ENCODE measurements around the gene COL20A1. TPM values are rescaled to one million over a fixed set of nuclear protein-coding genes. Genes with fewer than 3 reads are reported as not detected.

Gene COL20A1
- total RNA-seq, 2 donors from 2014 or later: not detected

DNA sequence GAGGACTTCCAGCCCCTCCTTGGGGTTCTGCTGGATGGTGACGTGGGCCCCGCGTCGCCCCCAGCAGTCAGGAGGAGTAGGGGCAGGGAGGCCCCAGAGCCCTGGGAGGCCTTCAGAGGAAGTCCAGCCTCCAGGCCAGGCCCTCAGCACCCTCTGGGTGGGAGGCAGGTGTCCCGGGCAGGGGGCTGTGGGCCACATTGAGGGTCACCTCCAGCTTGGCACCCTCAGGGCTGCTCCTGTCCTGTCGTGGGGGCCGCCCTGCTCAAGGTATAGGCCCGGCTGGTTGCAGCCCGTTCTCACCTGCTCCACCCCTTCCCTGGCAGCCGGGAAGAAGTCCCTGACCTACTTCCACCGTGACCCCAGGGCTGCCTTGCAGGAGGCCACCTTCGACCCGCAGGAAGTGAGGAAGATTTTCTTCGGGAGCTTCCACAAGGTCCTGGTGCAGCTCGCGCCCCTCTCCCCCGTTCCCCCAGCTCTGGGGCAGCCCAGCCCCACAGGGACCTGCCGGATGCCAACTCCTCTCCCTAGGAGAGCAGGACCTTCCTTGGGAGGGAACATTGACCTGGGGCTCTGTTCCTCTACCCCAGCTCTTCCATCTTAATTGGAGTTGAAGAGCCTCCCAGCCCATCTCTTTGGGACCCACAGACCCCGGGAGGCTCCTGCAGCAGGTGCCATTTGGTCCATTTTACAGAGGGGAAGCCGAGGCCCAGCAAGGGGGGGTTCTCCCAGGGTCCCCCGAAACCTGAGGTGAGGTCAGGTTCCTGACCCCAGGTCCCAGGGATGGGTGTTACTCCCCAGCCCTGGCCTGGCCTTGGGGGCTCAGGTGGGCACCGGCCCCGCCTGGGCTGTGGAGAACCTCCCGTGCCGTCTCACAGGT lies 26.4 kb downstream of the COL20A1 start:
- ATAC-seq (no peak), DNase-seq (peak in 1 of 4 donors; percentile 7)
- WGBS, 2 donors: 50 to 58% methylated on average over 9 to 24 of the region's 25 CpGs
- H3K27me3 ChIP-seq: no peaks in the 10 kb centered on the region
- no peaks in the 10 kb centered on the region for H3K9me3 ChIP-seq
- H3K4me3 ChIP-seq: no peak overlapping the region
- intact Hi-C loops (cut with DNase I): no loop called here
- no peak for TF ChIP-seq POLR2A (IDR thresholded peaks at IDR 0.05)
- H3K36me3 ChIP-seq (replicated peaks in 1 of 2; ENCODE audit: insufficient read depth in 1 of 2, low read depth in 2 of 2): no peaks in the 10 kb centered on the region
- no peak overlapping the region for H3K27ac ChIP-seq
- H3K4me1 ChIP-seq: no peaks in the 10 kb centered on the region

DNA sequence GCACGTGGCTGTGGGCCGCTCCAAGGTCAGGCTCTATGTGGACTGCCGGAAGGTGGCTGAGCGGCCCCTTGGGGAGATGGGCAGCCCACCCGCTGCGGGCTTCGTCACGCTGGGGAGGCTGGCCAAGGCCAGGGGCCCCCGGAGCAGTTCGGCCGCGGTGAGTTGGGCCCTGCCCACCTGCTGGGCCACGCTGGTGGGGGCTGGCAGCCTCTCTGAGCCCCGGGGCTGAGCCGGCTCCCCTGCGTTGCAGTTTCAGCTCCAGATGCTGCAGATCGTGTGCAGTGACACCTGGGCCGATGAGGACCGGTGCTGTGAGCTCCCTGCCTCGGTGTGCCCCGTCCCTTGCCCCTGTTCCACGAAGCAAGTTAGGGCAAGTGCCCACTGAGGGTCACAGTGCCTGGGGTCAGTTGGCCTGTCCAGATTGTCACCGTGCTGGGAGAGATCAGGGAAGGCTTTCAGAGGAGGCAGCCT lies 27.1 kb downstream of the COL20A1 start:
- WGBS, 2 donors: 66 to 68% methylated on average over 10 to 16 of the region's 23 CpGs
- H3K4me1 ChIP-seq: no peaks in the 10 kb centered on the region
- no peak overlapping the region for H3K4me3 ChIP-seq
- H3K27me3 ChIP-seq: no peaks in the 10 kb centered on the region
- no peaks in the 10 kb centered on the region for H3K9me3 ChIP-seq
- H3K36me3 ChIP-seq (replicated peaks in 1 of 2; ENCODE audit: insufficient read depth in 1 of 2, low read depth in 2 of 2): no peaks in the 10 kb centered on the region
- no peak for TF ChIP-seq POLR2A (IDR thresholded peaks at IDR 0.05)
- no peak for TF ChIP-seq CTCF (IDR thresholded peaks at IDR 0.05)
- ATAC-seq (no peak), DNase-seq (peak in 1 of 4 donors; percentile 9)
- H3K27ac ChIP-seq: no peak overlapping the region
- intact Hi-C loops (cut with DNase I): no loop called here

DNA sequence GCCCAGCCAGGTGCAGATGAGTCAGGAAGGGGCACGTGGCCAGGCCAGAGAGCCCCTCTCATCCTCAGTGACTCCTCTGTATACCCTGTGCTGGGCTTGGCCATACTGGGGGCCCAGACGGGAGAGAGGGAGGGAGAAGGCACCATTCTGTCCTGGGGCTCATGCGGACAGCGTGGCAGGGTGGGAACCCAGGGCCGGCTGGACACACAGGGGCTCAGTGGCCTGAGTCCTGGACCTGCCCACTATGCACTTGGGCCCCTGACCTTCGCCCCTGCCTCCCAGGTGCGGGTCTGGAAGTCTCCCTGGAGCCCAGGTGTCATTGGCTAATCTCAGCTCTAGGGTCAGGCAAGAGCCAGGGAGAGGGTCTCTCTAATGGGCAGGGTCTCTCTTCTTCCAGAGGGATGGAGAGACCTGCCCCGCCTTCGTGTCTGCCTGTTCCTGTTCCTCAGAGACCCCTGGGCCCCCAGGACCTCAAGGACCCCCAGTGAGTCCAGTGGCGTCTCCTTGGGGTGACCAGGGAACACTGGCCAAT lies 27.7 kb downstream of the COL20A1 start:
- Histone ChIP-seq H3K36me3 (replicated peaks in 1 of 2; ENCODE audit: insufficient read depth in 1 of 2, low read depth in 2 of 2) (no peaks in the 10 kb centered on the region), H3K9me3 (no peaks in the 10 kb centered on the region), H3K4me1 (no peaks in the 10 kb centered on the region), H3K4me3 (no peak overlapping the region), H3K27ac (no peak overlapping the region), H3K27me3 (no peaks in the 10 kb centered on the region)
- intact Hi-C loops (cut with DNase I): no loop called here
- ATAC-seq: no peak
- peak in 2 of 4 donors; percentile 2 to 5 for DNase-seq
- TF ChIP-seq CTCF (IDR thresholded peaks at IDR 0.05) (no peak), POLR2A (IDR thresholded peaks at IDR 0.05) (no peak)
- WGBS, 2 donors: 20 to 48% methylated on average over 3 to 10 of the region's 10 CpGs

- DNase-seq (peak; percentile 13 to 24 (median 17)), ATAC-seq (peak; percentile 27)
- 51 to 55% methylated on average over 9 to 20 of the region's 20 CpGs for WGBS, 2 donors
- TF ChIP-seq POLR2A (IDR thresholded peaks at IDR 0.05) (no peak), CTCF (IDR thresholded peaks at IDR 0.05) (no peak)
- Histone ChIP-seq H3K4me3 (no peak overlapping the region), H3K27me3 (no peaks in the 10 kb centered on the region), H3K4me1 (no peaks in the 10 kb centered on the region), H3K9me3 (no peaks in the 10 kb centered on the region), H3K27ac (no peak overlapping the region), H3K36me3 (replicated peaks in 1 of 2; ENCODE audit: insufficient read depth in 1 of 2, low read depth in 2 of 2) (no peaks in the 10 kb centered on the region)
- intact Hi-C loops (cut with DNase I): no loop called here
These were observed 28.3 kb downstream of the COL20A1 start for GRCh38 chr20:63321148-63321831.
